Keratinocyte (primary cell): ENCODE data around the gene DENND2A.

Experiments used
- CTCF ChIP-seq, 3 experiments: IDR thresholded peaks in 1 of 3; conservative IDR thresholded peaks in 1 of 3; optimal IDR thresholded peaks in 1 of 3; 2 replicates in 2 of 3; 3 replicates in 1 of 3; pipeline versions ENCODE3 to v1.5.1; 2011; ENCODE audit warnings: low read length in 3 of 3, mild to moderate bottlenecking in 3 of 3, moderate library complexity in 2 of 3, control low read depth in 1 of 3, inconsistent platforms in 1 of 3; ENCODE audit not compliant: insufficient read depth in 2 of 3; ENCODE audit errors: extremely low read depth in 1 of 3
- EZH2 ChIP-seq: IDR thresholded peaks from one replicate; pipeline ENCODE4 v1.6.1; 2012; ENCODE audit warnings: inconsistent platforms, mild to moderate bottlenecking, low read length, moderate library complexity

GRCh38 chr7:140497241-140497769, 143.3 kb downstream of the DENND2A start:
- TF ChIP-seq CTCF (optimal IDR thresholded peaks at IDR 0.05 in 1 of 3, IDR thresholded peaks at IDR 0.05 in 1 of 3, conservative IDR thresholded peaks at IDR 0.05 in 1 of 3; ENCODE audit: extremely low read depth in 1 of 3, insufficient read depth in 2 of 3, low read length in 3 of 3): no peak
- TF ChIP-seq EZH2: no peak
